Neural cell (in vitro differentiated cells): ENCODE results near the gene ANK2. TPM values are rescaled to one million over a fixed set of nuclear protein-coding genes. Genes with fewer than 3 reads are reported as not detected.

Experiments used
- H2AFZ ChIP-seq: fragments of 200-600, 300-800 bp; sonication (generic), shearing (Covaris generic); 2 replicates; pipeline ENCODE4 v1.6.0; 2014; ENCODE audit warnings: low read depth, mild to moderate bottlenecking, antibody characterized with exemption, low read length, moderate library complexity
- H3F3A ChIP-seq: fragments of 200-600 bp; shearing (Covaris generic); 2 replicates; pipeline ENCODE4 v1.6.1; 2016; ENCODE audit warnings: mild to moderate bottlenecking, moderate library complexity, mixed read lengths, antibody characterized with exemption, low read length; ENCODE audit not compliant: insufficient read depth, poor library complexity, severe bottlenecking
- H3K27ac ChIP-seq: fragments of 200-600, 300-800 bp; sonication (generic), shearing (Covaris generic); 2 replicates; pipeline ENCODE4 v1.5.1; 2014; ENCODE audit warnings: mild to moderate bottlenecking, low read length, moderate library complexity
- H3K27me3 ChIP-seq: fragments of 300-800, 200-600 bp; sonication (generic), shearing (Covaris generic); 2 replicates; pipeline ENCODE4 v1.6.0; 2014; ENCODE audit warnings: mild to moderate bottlenecking, low read depth, low read length, moderate library complexity; ENCODE audit not compliant: insufficient read depth
- H3K36me3 ChIP-seq: fragments of 300-800, 200-600 bp; sonication (generic), shearing (Covaris generic); 2 replicates; pipeline ENCODE4 v1.5.1; 2014; ENCODE audit warnings: mild to moderate bottlenecking, antibody characterized with exemption, low read length, moderate library complexity; ENCODE audit not compliant: insufficient read depth
- H3K4me2 ChIP-seq: fragments of 300-800, 200-600 bp; sonication (generic), shearing (Covaris generic); 2 replicates; pipeline ENCODE4 v1.6.0; 2014; ENCODE audit warnings: mild to moderate bottlenecking, low read length
- H3K4me3 ChIP-seq: fragments of 300-800, 200-600 bp; sonication (generic), shearing (Covaris generic); 2 replicates; pipeline ENCODE4 v1.5.1; 2014; ENCODE audit warnings: mild to moderate bottlenecking, low read length, moderate library complexity
- H3K79me2 ChIP-seq: fragments of 200-600 bp; shearing (Covaris generic); replicated peaks from 2 replicates; pipeline ENCODE4 v1.6.0; 2014; ENCODE audit warnings: mild to moderate bottlenecking, low read length, moderate library complexity; ENCODE audit not compliant: insufficient read depth
- H3K9ac ChIP-seq: fragments of 300-800, 200-600 bp; sonication (generic), shearing (Covaris generic); 2 replicates; pipeline ENCODE4 v1.6.1; 2016; ENCODE audit warnings: mild to moderate bottlenecking, low read length, mixed read lengths
- H3K9me2 ChIP-seq: fragments of 200-600 bp; shearing (Covaris generic); 2 replicates; pipeline ENCODE4 v1.6.1; 2016; ENCODE audit warnings: mild to moderate bottlenecking, low read length, mixed read lengths; ENCODE audit not compliant: insufficient read depth
- H3K9me3 ChIP-seq: fragments of 200-600, 300-800 bp; sonication (generic), shearing (Covaris generic); 2 replicates; pipeline ENCODE4 v1.6.1; 2016; ENCODE audit warnings: mild to moderate bottlenecking, mixed run types, low read length, moderate library complexity, mixed read lengths
- H4K20me1 ChIP-seq: fragments of 200-600 bp; shearing (Covaris generic); 2 replicates; pipeline ENCODE4 v1.6.1; 2016; ENCODE audit warnings: mild to moderate bottlenecking, mixed run types; ENCODE audit not compliant: insufficient read depth
- EP300 ChIP-seq: fragments of 450-650 bp; conservative IDR thresholded peaks from 2 replicates; pipeline ENCODE4 v1.6.1; 2014; ENCODE audit warnings: antibody characterized with exemption, mild to moderate bottlenecking, moderate library complexity; ENCODE audit not compliant: poor library complexity, severe bottlenecking
- EZH2 ChIP-seq: fragments of 200-600, 300-800 bp; shearing (Covaris generic), sonication (generic); IDR thresholded peaks from 2 replicates; pipeline ENCODE4 v1.6.1; 2014; ENCODE audit warnings: antibody characterized with exemption, low read length, borderline replicate concordance, mild to moderate bottlenecking; ENCODE audit not compliant: insufficient read depth, poor library complexity, severe bottlenecking
- MXI1 ChIP-seq: fragments of 450-650 bp; conservative IDR thresholded peaks from 2 replicates; pipeline ENCODE4 v1.6.1; 2014; ENCODE audit warnings: antibody characterized with exemption, mild to moderate bottlenecking; ENCODE audit not compliant: poor library complexity, severe bottlenecking
- POLR2AphosphoS5 ChIP-seq: IDR thresholded peaks from 2 replicates; pipeline ENCODE4 v1.6.1; 2012
- RAD21 ChIP-seq: fragments of 450-650 bp; conservative IDR thresholded peaks from 2 replicates; pipeline ENCODE4 v1.6.1; 2014; ENCODE audit warnings: antibody characterized with exemption, mild to moderate bottlenecking, moderate library complexity
- REST ChIP-seq: IDR thresholded peaks from 2 replicates; pipeline ENCODE4 v1.6.1; 2012; ENCODE audit warnings: borderline replicate concordance
- SMC3 ChIP-seq: fragments of 450-650 bp; conservative IDR thresholded peaks from 2 replicates; pipeline ENCODE4 v1.6.1; 2014; ENCODE audit warnings: antibody characterized with exemption, mild to moderate bottlenecking, moderate library complexity; ENCODE audit not compliant: poor library complexity
- TAF1 ChIP-seq: IDR thresholded peaks from 2 replicates; pipeline ENCODE4 v1.6.1; 2012; ENCODE audit warnings: low read depth
- polyA plus RNA-seq: library from polyadenylated mRNA; depleted of rRNA; stranded (reverse); fragments of >200 nt; gene quantifications from 2 replicates; pipeline ENCODE4 v1.2.3, GENCODE V29; 2014
- TF ChIP-seq, protein P1 (sequence below): fragments of 450-650 bp; IDR thresholded peaks from 2 replicates; pipeline ENCODE4 v1.5.1; 2014; ENCODE audit warnings: antibody characterized with exemption, mild to moderate bottlenecking, moderate library complexity; ENCODE audit not compliant: poor library complexity, severe bottlenecking

ANK2 gene
- polyA plus RNA-seq, 1 donor from 2014 or later = 52.0 TPM

DNA sequence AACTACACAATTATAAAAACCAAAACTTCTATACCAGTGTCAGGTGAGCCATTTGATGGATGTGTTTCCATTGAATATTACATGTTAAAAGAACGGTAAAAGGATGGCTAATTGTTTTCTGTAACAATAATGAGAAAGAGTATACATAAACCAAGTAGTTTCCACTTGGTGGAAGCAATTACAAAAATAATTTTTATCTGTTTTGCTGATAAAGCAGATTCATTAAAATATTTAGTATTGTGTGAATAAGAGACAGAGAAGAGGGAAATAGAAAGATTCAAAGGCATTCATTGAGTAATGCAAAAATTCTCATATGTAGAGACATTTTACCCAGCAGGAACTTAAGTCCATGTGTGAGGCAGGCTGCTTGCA, 95.7 kb downstream of the ANK2 start:
- H3F3A ChIP-seq = no peaks in the 10 kb centered on the region
- peak overlapping the region; percentile 31 for H3K4me3 ChIP-seq
- no peak overlapping the region for H2AFZ ChIP-seq
- H3K79me2 ChIP-seq = no peaks in the 10 kb centered on the region
- H3K36me3 ChIP-seq = no peaks in the 10 kb centered on the region
- H3K27ac ChIP-seq = no peak overlapping the region
- H4K20me1 ChIP-seq = no peaks in the 10 kb centered on the region
- no peak overlapping the region for H3K4me2 ChIP-seq
- no peaks in the 10 kb centered on the region for H3K9me3 ChIP-seq
- no peak overlapping the region for H3K9ac ChIP-seq
- no peaks in the 10 kb centered on the region for H3K9me2 ChIP-seq
- no peaks in the 10 kb centered on the region for H3K27me3 ChIP-seq
- TF ChIP-seq SMC3 (no peak), MXI1 (no peak), REST (no peak), POLR2AphosphoS5 (no peak), RAD21 (no peak), EZH2 (no peak), TAF1 (no peak), EP300 (no peak)
- TF ChIP-seq, protein P1, sequence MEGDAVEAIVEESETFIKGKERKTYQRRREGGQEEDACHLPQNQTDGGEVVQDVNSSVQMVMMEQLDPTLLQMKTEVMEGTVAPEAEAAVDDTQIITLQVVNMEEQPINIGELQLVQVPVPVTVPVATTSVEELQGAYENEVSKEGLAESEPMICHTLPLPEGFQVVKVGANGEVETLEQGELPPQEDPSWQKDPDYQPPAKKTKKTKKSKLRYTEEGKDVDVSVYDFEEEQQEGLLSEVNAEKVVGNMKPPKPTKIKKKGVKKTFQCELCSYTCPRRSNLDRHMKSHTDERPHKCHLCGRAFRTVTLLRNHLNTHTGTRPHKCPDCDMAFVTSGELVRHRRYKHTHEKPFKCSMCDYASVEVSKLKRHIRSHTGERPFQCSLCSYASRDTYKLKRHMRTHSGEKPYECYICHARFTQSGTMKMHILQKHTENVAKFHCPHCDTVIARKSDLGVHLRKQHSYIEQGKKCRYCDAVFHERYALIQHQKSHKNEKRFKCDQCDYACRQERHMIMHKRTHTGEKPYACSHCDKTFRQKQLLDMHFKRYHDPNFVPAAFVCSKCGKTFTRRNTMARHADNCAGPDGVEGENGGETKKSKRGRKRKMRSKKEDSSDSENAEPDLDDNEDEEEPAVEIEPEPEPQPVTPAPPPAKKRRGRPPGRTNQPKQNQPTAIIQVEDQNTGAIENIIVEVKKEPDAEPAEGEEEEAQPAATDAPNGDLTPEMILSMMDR = no peak

DNA sequence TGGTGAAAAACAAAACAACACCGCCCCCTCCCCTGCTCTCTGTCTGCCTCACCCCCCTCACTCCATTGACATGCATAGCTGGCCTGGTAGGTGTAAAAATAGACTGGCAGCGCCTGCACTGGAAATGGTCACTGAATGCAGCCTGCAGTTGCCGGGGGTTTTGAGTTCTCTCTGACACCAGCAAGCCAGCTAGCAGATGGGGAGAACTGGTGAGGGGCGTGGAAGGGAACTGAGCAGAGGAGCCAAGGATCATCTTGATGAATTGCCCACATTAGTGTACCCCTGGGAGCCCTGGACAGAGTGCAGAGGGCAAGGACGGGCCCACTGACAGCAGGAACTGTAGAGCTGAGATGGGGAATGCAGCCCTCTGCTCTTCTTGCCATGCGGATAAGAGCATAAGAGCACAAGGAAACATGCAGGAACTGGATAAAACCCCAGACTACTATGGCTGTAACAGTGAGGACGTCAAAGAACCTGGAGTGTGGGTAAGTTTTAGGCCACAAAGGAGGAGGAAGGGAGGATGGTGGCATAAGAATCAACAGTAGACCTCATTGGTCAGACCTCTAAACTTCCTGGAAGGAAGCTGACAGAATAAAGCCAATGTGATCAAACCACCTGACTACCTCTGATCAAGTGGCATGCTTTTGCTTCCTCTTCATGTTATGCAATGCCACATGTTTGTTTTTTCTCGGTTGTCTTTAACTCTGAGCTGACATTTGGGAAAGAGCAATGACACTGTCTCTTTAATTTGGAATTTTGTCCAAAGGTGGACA, 96.3 kb downstream of the ANK2 start:
- no peaks in the 10 kb centered on the region for H3F3A ChIP-seq
- H2AFZ ChIP-seq = no peak overlapping the region
- no peaks in the 10 kb centered on the region for H4K20me1 ChIP-seq
- no peak overlapping the region for H3K4me2 ChIP-seq
- H3K79me2 ChIP-seq = no peaks in the 10 kb centered on the region
- H3K27ac ChIP-seq = peak overlapping the region; percentile 23
- no peaks in the 10 kb centered on the region for H3K36me3 ChIP-seq
- no peaks in the 10 kb centered on the region for H3K27me3 ChIP-seq
- TF ChIP-seq MXI1 (no peak), RAD21 (no peak), EP300 (no peak), TAF1 (no peak), REST (no peak), POLR2AphosphoS5 (no peak)
- TF ChIP-seq, protein P1 = no peak
- no peaks in the 10 kb centered on the region for H3K9me3 ChIP-seq
- H3K9me2 ChIP-seq = no peaks in the 10 kb centered on the region
- peak overlapping the region; percentile 17 for H3K9ac ChIP-seq
- peak overlapping the region; percentile 31 for H3K4me3 ChIP-seq
